Central memory CD8-positive, alpha-beta T cell (primary cell): ENCODE measurements around the gene FBXO21.
A peak's percentile ranks its signal among the peaks of the same experiment; 100 is the strongest.
"Not testable (repeated sequence)": the region's sequence is repeated elsewhere in the genome, so short reads cannot be mapped to it uniquely, and the experiment has no call there.

ENCODE experiments used
- ATAC-seq: fragments of 150-1000 bp; cut with Tn5 transposase; replicated peaks from 2 replicates; pipeline ENCODE4 v1.10.0; 2022; ENCODE audit warnings: mild to moderate bottlenecking, moderate FRiP score, moderate number of reproducible peaks; ENCODE audit not compliant: poor library complexity, severe bottlenecking; ENCODE audit errors: extremely low read depth
- DNase-seq, 2 donors: peaks; one replicate each; pipeline ENCODE4 v3.0.0; 2021; ENCODE audit warnings: low spot score in 2 of 2
- H3K27ac Mint-ChIP-seq: one replicate; pipeline ENCODE4 v1.8.0; 2022; ENCODE audit warnings: low read depth, mild to moderate bottlenecking, moderate library complexity, mixed read lengths
- H3K27me3 Mint-ChIP-seq: one replicate; pipeline ENCODE4 v1.8.0; 2022; ENCODE audit warnings: mixed read lengths
- H3K36me3 Mint-ChIP-seq: one replicate; pipeline ENCODE4 v1.8.0; 2022; ENCODE audit warnings: mild to moderate bottlenecking, moderate library complexity, mixed read lengths; ENCODE audit not compliant: insufficient read depth
- H3K4me1 Mint-ChIP-seq: one replicate; pipeline ENCODE4 v1.8.0; 2022; ENCODE audit warnings: mixed read lengths
- H3K4me3 Mint-ChIP-seq: one replicate; pipeline ENCODE4 v1.8.0; 2022; ENCODE audit warnings: mild to moderate bottlenecking, moderate library complexity, mixed read lengths
- H3K9me3 Mint-ChIP-seq: one replicate; pipeline ENCODE4 v1.8.0; 2022; ENCODE audit warnings: mixed read lengths

Gene FBXO21

DNA sequence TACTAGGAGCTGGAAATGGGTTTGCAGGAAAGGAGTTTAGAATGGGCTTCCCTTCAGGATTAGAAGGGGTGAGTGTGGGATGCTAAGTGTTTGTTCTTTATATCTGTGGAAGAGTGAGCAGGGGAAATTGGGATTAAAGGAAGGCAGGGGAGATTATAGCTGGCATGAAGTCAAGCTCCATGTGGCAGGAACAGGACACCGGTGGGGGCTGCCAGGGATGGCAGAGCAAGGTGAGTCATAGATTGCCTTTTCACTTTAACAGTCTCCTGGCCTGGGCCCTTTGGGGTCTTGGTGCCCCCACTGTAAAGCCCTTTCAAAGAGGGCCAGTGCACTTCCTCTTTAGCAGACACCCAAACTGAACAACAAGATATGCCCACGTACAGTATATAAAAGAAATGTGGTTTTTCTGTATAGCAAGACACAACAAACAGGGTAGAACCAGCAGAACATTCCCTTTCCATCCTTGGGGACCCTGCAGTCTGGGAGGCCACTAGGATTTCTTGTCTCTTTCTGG lies 23.1 kb upstream of the FBXO21 start:
- Mint-ChIP-seq H3K27me3 (peaks cover 57% of the 10 kb centered on the region), H3K4me1 (no peaks in the 10 kb centered on the region), H3K4me3 (no peak overlapping the region), H3K27ac (no peak overlapping the region), H3K36me3 (no peaks in the 10 kb centered on the region), H3K9me3 (no peaks in the 10 kb centered on the region)
- ATAC-seq, result no peak
- no peak for DNase-seq

DNA sequence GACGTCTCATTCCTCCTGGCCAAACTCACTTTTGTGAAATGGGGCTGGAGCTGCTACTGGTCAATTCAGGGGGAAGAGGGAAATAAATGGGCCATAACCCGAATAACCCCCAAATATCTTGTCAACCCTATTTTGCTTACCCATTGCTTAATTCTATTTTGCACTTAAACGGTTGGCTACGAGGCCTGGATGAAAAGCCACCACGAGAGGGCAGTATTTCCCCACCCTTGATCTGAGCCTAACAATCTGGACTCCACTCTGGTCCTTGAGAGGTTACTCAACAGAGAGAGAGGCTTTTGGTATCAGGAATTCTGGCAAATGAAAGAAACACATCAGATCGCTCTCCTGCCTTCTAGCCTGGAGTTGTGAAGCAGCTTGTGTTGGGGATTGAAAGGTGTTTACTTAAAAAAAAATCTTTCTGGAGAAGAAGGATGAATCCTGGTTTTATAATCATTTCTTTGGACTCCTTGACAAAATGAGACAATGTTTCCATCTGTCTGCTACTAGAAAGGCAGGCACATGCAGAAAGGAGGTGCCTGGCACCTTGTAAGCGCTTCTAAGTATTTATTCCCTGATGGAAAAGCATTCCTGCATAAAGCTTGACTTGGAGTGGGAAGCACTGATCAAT lies 22.4 kb upstream of the FBXO21 start:
- peak; percentile 54 for ATAC-seq
- peak; percentile 34 to 42 for DNase-seq
- no peaks in the 10 kb centered on the region for H3K4me1 Mint-ChIP-seq
- no peaks in the 10 kb centered on the region for H3K9me3 Mint-ChIP-seq
- H3K4me3 Mint-ChIP-seq, result no peak overlapping the region
- H3K27ac Mint-ChIP-seq, result no peak overlapping the region
- H3K27me3 Mint-ChIP-seq, result peaks cover 59% of the 10 kb centered on the region
- H3K36me3 Mint-ChIP-seq, result no peaks in the 10 kb centered on the region

DNA sequence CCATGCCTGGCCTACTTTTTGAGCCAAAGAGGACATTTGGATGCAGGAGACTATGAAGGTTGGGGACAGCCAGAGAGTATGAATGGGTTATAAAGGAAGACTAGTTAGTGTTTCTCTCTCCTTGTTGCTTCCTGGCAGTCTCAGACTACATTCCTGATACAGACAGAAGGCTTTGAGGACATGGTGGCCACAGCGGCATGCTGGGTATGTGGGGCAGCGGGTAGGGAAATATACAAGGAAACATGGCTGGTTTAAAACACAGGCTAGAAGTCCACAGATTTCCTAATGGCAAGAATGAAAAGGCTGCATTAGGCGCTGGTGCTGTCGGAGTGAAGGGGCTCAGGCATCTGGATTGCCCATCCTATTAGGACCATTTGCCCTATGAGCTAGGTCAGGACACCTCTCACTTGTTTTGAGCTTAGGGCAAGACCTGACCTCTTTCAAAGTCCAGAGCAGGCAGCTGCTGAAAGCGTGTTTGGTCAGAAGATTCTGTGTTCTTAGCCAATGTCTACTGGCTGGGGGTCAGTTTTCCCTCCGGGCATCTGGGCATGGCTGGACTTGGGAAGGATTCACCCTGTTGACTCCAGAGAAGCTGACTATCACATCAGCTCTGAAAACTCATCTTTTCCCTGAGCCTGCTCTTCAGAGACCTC lies 20.1 kb upstream of the FBXO21 start:
- no peaks in the 10 kb centered on the region for H3K36me3 Mint-ChIP-seq
- peaks cover 57% of the 10 kb centered on the region for H3K27me3 Mint-ChIP-seq
- H3K4me3 Mint-ChIP-seq, result no peak overlapping the region
- ATAC-seq (no peak), DNase-seq (no peak)
- H3K4me1 Mint-ChIP-seq, result no peaks in the 10 kb centered on the region
- no peak overlapping the region for H3K27ac Mint-ChIP-seq
- H3K9me3 Mint-ChIP-seq, result no peaks in the 10 kb centered on the region

DNA sequence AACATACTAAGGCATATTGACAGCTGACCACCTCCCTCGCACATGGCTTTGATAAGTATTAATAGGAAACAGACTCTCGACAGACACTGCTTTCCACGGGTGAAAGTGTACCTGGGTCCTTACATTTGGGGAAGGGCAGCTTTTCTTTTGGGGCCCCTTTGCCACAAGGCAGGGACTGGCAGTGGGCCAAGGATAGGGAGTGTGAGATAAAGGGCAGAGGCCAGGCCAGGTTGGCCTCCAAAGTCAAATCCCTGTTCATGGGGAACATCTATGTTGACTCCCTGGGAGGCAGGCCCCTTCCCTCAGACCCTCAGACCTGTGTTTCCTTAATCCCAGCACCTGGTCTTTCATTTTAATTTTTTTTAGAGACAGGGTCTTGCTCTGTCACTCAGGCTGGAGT lies 19.4 kb upstream of the FBXO21 start:
- DNase-seq (no peak), ATAC-seq (no peak)
- Mint-ChIP-seq H3K4me3 (no peak overlapping the region), H3K4me1 (no peaks in the 10 kb centered on the region), H3K27me3 (peaks cover 58% of the 10 kb centered on the region), H3K9me3 (no peaks in the 10 kb centered on the region), H3K27ac (no peak overlapping the region), H3K36me3 (no peaks in the 10 kb centered on the region)

DNA sequence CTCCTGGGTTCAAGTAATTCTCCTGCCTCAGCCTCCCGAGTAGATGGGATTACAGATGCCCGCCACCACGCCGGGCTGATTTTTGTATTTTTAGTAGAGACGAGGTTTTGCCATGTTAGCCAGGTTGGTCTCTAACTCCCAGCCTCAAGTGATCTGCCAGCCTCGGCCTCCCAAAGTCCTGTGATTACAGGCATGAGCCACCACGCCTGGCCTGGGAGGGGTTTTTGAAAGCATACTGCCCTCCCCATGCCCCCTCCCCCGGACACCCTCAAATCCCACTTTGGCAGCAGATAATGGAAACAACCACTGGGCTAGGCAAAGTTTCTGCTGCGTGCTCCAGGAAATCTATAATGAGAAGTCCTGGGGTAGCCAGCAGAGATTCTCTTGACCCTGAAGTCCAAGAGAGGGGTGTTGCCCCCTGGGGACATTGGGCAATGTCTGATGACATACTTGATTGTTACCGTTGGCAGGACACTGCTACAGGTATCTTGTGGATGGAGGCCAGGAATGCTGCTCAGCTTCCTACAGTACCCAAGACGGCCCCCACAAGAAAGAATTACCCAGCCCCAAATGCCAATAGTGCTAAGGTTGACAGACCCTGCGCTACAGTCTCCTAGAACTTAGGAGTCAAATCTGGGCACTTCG lies 18.7 kb upstream of the FBXO21 start:
- H3K27me3 Mint-ChIP-seq, result peaks cover 52% of the 10 kb centered on the region
- H3K4me3 Mint-ChIP-seq, result no peak overlapping the region
- no peaks in the 10 kb centered on the region for H3K4me1 Mint-ChIP-seq
- ATAC-seq (no peak), DNase-seq (no peak)
- H3K27ac Mint-ChIP-seq, result no peak overlapping the region
- no peaks in the 10 kb centered on the region for H3K9me3 Mint-ChIP-seq
- H3K36me3 Mint-ChIP-seq, result no peaks in the 10 kb centered on the region

DNA sequence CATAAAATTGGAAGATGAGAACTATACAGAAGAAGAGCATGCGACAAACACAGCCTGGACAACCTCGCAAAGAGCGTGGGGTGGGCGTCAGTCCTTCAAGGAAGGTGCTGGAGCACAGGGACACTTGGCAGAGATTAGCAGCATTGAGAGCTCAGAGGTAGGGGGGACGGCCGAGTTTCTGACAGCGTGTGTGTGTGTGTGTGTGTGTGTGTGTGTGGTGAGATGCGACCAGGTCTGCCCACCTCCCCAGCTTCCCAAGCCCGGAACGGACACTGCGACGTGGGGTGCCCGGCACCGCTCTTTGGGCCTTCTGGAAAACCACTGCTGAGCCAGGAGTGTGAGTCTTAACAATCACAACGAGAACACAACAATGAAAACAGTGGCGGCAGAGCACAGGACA lies 17.9 kb upstream of the FBXO21 start:
- Mint-ChIP-seq H3K27me3 (peaks cover 50% of the 10 kb centered on the region), H3K36me3 (no peaks in the 10 kb centered on the region), H3K9me3 (no peaks in the 10 kb centered on the region), H3K27ac (peak overlapping the region; percentile 26), H3K4me1 (no peaks in the 10 kb centered on the region), H3K4me3 (no peak overlapping the region)
- DNase-seq (no peak), ATAC-seq (no peak)

DNA sequence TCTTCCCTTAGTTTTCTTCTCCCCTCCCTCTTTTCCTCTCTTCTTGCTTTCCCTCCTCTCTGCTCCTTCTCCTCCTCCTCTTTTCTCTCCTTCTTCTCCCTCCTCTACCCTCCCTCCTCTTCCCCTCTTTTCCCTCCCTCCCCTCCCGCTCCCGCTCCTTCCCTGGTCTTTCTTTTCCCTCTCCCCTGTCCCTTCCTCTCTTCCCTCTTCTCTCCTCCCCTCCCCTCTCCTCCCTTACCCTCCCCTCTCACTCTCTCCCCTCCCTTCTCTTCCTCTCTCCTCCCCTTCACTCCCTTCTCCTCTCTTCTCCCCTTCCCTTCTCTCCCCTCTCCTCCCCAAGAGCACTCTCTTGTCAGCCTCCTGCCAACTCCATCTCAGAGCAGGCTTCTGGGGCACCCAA lies 17.4 kb upstream of the FBXO21 start:
- Mint-ChIP-seq H3K9me3 (no peaks in the 10 kb centered on the region), H3K4me3 (no peak overlapping the region), H3K36me3 (no peaks in the 10 kb centered on the region), H3K27ac (peak overlapping the region; percentile 26), H3K27me3 (peaks cover 51% of the 10 kb centered on the region), H3K4me1 (no peaks in the 10 kb centered on the region)
- DNase-seq, result no peak
- no peak for ATAC-seq

DNA sequence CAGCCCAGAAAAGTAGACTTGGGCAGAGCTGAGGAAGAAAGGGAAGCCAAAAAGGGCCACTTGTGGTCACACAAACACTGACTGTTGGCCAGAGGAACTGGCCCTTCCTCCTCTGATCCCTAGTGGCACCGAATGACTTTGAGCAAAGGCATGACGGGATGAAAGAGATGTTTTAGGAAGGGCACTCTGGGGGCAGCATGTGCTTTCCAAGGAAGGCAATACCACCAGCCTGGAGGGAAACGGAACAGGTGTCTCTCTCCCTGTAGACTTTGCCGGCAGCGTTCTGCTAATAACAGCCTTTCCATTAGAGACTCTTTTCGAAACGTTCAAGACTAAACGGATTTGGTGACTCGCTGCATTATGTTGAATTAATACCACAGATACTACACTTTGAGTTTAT lies 12.3 kb upstream of the FBXO21 start:
- no peak overlapping the region for H3K4me3 Mint-ChIP-seq
- peaks cover 58% of the 10 kb centered on the region for H3K27me3 Mint-ChIP-seq
- H3K36me3 Mint-ChIP-seq, result peaks cover under 1% of the 10 kb centered on the region
- DNase-seq (no peak), ATAC-seq (no peak)
- no peaks in the 10 kb centered on the region for H3K9me3 Mint-ChIP-seq
- H3K4me1 Mint-ChIP-seq, result no peaks in the 10 kb centered on the region
- no peak overlapping the region for H3K27ac Mint-ChIP-seq

DNA sequence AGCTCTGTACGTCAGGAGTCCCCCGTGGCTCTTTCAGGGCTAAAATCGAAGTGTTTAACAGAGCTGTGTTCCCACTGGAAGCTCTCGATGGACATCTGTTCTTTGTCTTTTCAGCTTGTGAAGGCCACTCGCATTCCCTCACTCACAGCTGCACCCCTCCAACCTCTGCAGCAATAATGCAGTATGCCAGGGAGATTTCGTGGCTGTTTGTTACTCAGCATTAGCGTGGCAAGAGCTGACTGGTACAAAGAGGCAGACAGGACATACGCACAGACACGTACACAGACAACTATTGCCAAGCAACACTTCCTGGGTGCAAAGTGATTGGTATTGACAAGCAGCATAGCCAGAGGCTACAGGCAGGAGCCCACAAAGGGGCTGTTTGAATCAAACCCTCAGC lies 11.8 kb upstream of the FBXO21 start:
- no peak for DNase-seq
- Mint-ChIP-seq H3K9me3 (no peaks in the 10 kb centered on the region), H3K4me3 (no peak overlapping the region), H3K27me3 (peaks cover 58% of the 10 kb centered on the region), H3K27ac (no peak overlapping the region), H3K36me3 (peaks cover 2% of the 10 kb centered on the region), H3K4me1 (no peaks in the 10 kb centered on the region)
- ATAC-seq, result no peak

DNA sequence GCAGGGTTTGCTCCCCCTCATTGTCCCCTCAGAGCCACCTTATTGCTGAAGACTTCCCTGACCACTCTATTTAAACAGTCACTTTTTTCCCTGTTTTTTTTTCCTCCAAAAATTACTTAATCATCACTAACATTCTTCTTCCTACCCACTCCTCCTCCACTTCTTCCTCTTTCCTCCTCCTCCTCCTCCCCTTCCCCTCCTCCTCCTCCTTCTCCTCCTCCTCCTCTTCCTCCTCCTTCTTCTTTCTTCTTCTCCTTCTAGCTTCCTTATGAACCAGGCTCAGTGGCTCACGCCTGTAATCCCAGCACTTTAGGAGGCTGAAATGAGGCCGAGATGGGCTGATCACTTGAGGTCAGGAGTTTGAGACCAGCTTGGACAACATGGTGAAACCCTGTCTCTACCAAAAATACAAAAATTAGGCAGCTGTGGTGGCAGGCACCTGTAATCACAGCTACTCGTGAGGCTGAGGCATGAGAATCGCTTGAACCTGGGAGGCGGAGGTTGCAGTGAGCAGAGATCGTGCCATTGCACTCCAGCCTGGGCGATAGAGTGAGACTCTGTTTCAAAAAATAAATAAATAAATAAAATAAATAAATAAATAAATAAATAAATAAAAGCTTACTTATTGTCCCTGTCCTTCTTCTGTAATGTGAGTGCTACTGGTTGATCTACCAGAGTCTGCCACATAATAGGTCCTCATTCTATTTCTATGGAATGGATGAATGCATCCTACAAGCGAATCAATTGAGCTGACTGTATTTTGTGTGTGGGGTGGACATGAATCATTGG lies 9.9 kb upstream of the FBXO21 start:
- H3K4me1 Mint-ChIP-seq, H3K4me3 Mint-ChIP-seq, H3K27ac Mint-ChIP-seq, H3K36me3 Mint-ChIP-seq, H3K9me3 Mint-ChIP-seq, DNase-seq, ATAC-seq: not testable (repeated sequence)
- peaks cover 56% of the 10 kb centered on the region for H3K27me3 Mint-ChIP-seq

DNA sequence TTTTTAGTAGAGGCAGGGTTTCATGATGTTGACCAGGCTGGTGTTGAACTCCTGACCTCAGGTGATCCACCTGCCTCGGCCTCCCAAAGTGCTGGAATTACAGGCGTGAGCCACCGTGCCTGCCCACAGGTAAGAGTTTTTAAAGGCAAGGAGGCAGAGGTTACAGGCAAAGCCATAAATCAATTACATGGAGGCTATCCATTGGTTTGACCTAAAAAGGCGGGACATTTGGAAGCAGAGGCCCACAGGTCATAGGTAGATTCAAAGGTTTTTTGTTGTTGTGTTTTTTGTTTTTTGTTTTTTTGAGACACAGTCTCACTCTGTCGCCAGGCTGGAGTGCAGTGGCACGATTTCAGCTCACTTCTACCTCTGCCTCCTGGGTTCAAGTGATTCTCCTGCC lies 6.1 kb upstream of the FBXO21 start:
- H3K4me3 Mint-ChIP-seq, DNase-seq, H3K4me1 Mint-ChIP-seq, H3K27ac Mint-ChIP-seq, H3K9me3 Mint-ChIP-seq, H3K36me3 Mint-ChIP-seq, ATAC-seq: not testable (repeated sequence)
- peaks cover 35% of the 10 kb centered on the region for H3K27me3 Mint-ChIP-seq

DNA sequence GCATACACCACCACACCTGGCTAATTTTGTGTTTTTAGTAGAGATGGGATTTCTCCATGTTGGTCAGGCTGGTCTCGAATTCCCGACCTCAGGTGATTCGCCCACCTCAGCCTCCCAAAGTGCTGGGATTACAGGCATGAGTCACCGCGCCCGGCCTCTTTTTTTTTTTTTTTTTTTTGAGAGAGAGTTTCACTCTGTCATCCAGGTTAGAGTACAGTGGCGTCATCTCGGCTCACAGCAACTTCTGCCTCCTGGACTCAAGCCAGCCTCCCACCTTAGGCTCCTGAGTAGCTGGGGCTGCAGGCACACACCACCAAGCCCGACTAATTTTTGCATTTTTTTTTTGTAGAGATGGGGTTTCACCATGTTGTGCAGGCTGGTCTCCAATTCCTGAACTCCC lies 4.8 kb upstream of the FBXO21 start:
- H3K9me3 Mint-ChIP-seq, H3K36me3 Mint-ChIP-seq, ATAC-seq, H3K4me1 Mint-ChIP-seq, DNase-seq, H3K4me3 Mint-ChIP-seq, H3K27ac Mint-ChIP-seq: not testable (repeated sequence)
- H3K27me3 Mint-ChIP-seq, result peaks cover 22% of the 10 kb centered on the region
